Measurements from ENCODE around the gene TCEAL6.
"Not testable (repeated sequence)": the region's sequence is repeated elsewhere in the genome, so short reads cannot be mapped to it uniquely, and the experiment has no call there.

TCEAL6 gene

DNA sequence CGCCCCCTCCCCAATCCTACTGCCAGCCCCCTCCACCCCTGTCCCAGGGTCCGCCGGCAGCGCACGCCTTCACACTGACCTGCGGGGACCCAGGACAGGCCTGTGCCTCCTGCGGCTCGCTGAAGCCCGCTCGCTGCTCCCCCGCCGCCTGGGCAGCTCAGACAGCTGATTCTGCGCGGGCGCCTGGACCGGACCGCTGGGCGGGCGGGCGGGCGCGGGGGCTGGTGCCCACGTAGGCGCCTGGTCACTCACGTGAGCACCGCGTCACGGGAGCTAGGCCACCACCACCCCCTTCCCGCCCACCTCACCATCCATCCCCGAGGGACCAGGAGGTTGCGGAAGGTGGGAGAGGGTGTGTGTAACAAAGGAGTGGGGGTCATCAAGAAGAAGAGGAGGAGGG lies at the start of gene TCEAL6:
TSS of gene TCEAL6 (minus strand) at position 208 of the 400 bp plus-strand sequence.
- DNase-seq (ENCODE audit: low read depth) = not testable (repeated sequence)

GRCh38 chrX:102185967-102186720 lies 43.9 kb upstream of the TCEAL6 start:
- no peak for DNase-seq (ENCODE audit: low read depth)

DNA sequence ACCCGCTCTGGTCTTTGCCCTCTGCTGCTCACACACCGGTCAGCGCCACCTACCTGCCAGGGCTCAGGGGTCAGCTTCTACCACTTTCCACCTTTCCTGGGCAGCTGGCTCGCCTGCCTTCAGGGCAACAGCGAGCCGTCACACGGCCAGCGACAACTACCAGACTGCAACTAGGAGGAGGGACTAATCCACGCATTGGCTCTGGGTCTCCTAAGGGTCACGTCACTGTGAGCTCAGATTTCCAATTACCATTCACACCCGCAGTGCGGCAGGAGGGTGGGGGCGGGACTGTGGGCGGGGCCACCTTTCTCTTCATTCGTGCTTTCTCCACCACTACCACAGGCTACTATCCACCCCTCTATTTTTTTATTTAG lies 13.5 kb upstream of the TCEAL6 start, which contains the start of gene BEX5:
TSS of gene BEX5 (minus strand) at position 172 of the 374 bp plus-strand sequence. CDS start 1,712 bp downstream, outside the sequence.
- DNase-seq (ENCODE audit: low read depth) = no peak

DNA sequence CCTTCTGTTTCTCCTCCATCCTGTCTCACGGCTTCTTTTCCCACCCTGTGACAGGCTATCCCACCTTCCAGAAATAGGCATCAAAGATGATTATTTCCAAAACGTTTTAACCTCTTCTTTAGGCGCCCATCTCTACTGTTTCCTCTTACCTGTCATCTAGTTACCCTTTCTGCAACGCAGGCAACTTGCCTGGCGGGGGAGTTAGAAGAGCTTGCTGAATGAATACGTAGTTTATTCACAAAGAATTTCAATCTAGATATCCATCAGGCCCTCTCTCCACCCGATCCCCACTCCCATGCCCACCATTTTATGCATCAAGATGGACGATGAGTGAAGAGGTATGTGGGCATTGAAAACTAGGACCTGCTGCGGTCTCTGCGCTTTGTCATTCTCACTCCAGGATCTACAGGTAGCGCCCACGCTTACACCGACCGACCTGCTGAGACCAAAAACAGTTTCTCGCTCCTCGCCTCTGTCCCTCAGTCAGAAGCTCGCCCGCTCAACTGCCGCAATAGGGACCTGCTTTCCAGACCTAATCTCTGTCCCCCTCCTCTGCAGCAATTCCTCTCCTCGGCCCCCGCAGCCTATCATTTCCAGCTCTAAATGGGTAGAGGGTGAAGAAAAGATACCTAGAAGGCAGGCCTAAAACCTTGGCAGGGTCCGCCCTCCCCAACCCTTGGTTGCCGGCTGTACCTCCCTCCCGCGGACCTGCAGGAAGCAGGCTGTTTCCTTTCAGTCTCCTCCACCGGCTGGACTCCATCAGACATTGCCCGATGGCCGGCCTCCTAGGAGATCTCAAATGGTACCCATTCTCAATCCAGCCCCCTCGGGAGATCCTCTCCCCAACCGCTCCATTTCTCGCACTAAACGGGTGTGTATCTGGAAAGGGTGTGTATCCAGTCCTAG lies 12.9 kb upstream of the TCEAL6 start:
- DNase-seq (ENCODE audit: low read depth) = no peak

GRCh38 chrX:102154218-102154860 lies 12.1 kb upstream of the TCEAL6 start:
- no peak for DNase-seq (ENCODE audit: low read depth)

DNA sequence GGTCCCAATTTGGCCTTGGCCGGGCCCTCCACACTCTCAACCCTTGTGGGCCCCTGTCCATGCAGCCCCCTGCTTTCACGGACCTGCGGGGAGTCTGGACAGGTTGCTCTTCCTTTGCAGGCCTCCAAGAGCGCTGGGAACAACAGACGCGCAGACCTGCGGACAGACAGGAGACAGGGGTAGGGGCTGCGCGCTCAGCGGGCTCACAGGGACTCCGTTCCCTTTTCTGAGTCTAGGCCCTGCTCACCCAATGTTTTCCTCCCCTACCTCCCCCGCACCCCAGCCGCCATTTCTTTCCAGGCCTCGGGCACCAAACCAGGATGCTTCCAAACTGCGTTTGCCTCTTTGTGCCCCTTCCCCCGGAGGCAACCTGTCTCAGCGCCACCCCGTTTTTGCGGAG lies 650 bp downstream of the TCEAL6 start:
- DNase-seq (ENCODE audit: low read depth) = not testable (repeated sequence)

DNA sequence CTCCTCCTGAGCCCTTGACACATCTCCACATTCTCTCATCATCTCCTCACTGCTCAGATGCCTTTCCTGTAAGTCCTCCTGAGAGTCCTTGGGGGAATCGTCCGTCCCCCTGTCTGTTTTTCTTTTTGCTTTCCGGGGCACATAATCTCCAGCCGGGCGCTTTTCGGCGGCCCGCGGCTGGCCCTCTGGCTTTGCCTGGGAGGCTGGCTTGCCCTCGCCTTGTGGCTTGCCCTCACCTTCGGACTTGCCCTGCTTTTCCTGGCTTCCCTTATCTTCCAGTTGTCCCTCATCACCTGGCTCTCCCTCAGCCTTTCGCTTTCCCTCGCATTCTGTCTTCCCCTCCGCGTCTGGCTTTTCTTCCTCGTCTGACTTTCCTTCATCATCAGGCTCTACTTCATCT lies 1.4 kb downstream of the TCEAL6 start:
- DNase-seq (ENCODE audit: low read depth) = not testable (repeated sequence)

GRCh38 chrX:102138064-102138463 lies 4.2 kb downstream of the TCEAL6 start:
- DNase-seq (ENCODE audit: low read depth) = no peak

DNA sequence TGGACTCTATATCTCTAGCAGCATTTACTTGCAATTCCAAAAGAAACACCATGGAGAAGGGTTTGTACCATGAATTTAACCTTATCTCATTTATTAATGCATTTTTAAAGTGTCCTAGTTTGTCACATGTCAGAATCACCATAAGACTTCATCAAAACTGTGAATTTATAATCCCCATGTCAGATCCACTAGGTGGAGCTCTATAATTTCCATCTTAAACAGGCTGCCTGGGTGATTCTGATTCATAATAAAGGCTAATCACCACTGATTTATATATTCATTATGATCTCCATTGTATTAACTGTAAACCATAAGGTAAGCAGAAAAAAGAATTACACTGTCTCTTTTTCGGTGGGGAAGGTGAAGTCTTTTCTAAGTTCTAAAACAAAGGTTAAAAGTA lies 12.8 kb downstream of the TCEAL6 start:
- DNase-seq (ENCODE audit: low read depth) = no peak

- no peak for DNase-seq (ENCODE audit: low read depth)
Measured at GRCh38 chrX:102126863-102127262, 15.4 kb downstream of the TCEAL6 start.

DNA sequence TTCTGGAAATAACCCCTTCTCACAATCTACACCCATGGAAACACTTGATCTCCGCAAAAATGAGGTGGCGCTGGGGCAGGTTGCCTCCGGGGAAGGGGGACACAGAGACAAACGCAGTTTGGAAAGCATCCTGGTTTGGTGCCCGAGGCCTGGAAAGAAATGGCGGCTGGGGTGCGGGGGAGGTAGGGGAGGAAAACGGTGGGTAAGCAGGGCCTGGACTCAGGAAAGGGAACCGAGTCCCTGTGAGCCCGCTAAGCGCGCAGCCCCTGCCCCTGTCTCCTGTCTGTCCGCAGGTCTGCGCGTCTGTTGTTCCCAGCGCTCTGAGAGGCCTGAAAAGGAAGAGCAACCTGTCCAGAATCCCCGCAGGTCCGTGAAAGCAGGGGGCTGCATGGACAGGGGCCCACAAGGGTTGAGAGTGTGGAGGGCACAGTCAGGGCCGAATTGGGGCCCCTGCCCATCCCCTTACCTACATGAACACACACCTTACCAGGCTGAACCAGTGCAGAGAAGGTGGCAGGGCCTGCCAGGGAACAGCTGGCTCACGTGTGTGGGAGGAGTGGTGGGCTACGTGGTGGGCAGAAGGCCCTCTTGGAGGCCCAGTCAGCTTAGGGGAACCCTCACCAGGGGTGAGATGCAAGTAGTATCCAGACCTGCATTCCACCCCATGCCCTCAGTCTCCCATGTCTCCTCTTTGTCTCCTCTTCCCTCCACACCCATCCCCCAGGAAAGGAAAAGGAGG lies 16.0 kb downstream of the TCEAL6 start:
- not testable (repeated sequence) for DNase-seq (ENCODE audit: low read depth)

DNA sequence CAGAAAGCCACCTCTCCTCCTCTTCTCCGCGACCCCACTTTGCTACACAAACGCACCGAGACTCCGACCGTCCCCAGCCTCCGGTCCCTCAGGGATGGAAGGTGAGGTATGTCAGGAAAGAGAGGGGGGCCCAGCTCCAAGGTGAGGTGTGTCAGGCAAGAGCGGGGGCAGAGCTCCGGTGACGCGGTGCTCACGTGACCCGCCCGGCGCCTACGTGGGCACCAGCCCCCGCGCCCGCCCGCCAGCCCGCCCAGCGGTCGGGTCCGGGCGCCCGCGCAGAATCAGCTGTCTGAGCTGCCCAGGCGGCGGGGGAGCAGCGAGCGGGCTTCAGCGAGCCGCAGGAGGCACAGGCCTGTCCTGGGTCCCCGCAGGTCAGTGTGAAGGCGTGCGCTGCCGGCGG lies 16.8 kb downstream of the TCEAL6 start, which contains the start of gene TCEAL2:
TSS of gene TCEAL2 (plus strand) at position 244 of the 400 bp plus-strand sequence. CDS start 1,152 bp downstream, outside the sequence.
- DNase-seq (ENCODE audit: low read depth) = not testable (repeated sequence)

DNA sequence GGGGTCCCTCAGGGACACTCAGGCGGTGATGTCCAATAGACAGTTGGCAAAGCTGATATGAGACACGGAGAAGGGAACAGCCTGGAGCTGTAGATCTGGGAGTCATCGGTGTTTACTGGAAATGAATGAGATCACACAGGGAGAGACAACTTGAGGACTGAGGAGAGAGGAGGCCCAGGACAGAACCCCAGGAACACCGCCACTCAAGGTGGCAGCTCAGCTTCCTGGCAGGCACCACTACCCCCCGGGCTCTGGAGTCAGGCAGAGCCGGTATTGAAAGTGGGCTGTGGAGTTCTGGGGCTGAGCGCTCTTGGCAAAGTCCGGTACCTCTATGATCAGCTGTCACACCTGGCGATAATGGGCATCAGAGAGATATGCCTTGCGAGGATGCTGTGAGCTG lies 17.3 kb downstream of the TCEAL6 start:
- not testable (repeated sequence) for DNase-seq (ENCODE audit: low read depth)

DNA sequence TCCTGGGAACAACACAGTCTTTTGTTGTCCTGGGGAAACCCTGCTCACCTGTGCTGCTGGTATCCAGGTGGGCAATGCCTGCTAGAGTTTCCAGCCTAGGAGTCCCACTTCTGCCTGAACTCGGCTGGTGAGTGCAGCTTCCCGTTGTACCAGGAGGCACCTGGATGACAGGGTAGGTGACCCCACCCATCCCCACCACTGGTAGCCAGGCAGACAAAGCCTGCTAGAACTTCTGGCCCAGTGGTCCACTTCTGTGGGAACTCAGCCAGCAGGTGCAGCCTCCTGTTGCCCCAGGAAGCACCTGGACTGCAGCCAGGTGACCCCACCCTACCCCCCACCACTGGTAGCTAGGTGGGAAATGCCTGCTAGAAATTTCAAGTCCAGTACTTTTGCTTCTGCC lies 26.5 kb downstream of the TCEAL6 start:
- DNase-seq (ENCODE audit: low read depth) = no peak

DNA sequence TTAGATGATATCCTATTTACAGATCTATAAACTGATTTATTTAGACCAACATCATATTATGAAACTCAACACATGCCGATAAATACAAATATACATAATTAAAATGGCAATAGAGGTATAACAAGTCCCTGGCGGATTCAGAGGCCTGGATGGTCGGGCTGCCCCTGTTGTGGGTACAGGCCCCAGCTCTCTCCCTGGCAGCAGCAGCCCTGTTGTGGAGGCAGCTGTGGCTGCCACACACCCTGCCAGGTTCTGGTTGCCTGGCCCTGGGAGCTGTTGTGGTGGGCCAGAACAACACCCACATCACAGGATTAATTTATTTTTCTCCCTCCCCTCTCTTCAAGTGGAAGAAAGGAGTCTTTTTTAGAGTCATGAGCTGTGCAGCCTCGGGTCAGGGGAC lies 28.9 kb downstream of the TCEAL6 start:
- no peak for DNase-seq (ENCODE audit: low read depth)
